Heart right ventricle (tissue), 16 donors: ENCODE results near the gene WFS1. TPM values are rescaled to one million over a fixed set of nuclear protein-coding genes. Genes with fewer than 3 reads are reported as not detected.

Source experiments
- ATAC-seq, 8 donors: fragments of 200-7000 bp; cut with Tn5 transposase; one replicate each; pipeline ENCODE4 v1.9.1; 2020; ENCODE audit warnings: mild to moderate bottlenecking in 8 of 8, moderate library complexity in 8 of 8, moderate number of reproducible peaks in 1 of 8
- DNase-seq, 2 donors: peaks; one replicate each; pipeline ENCODE4 v3.0.0-alpha.2; 2020
- H3K27ac ChIP-seq, 10 donors: fragments of 200-600 bp; sonication (generic) in 2 of 10; one replicate each; pipeline versions ENCODE4 v1.5.0 to v1.8.0; 2020 to 2022; ENCODE audit warnings: mild to moderate bottlenecking in 3 of 10
- H3K27me3 ChIP-seq, 7 donors: fragments of 200-600 bp; one replicate each; pipeline ENCODE4 v1.8.0; 2021 to 2022; ENCODE audit warnings: mild to moderate bottlenecking in 2 of 7
- H3K36me3 ChIP-seq, 9 donors: fragments of 200-600 bp; sonication (generic) in 1 of 9; one replicate each; pipeline versions ENCODE4 v1.5.0 to v1.8.0; 2020 to 2022; ENCODE audit warnings: mild to moderate bottlenecking in 2 of 9
- H3K4me1 ChIP-seq, 9 donors: fragments of 200-600 bp; sonication (generic) in 1 of 9; one replicate each; pipeline versions ENCODE4 v1.5.0 to v1.8.0; 2020 to 2022; ENCODE audit warnings: mild to moderate bottlenecking in 4 of 9
- H3K4me3 ChIP-seq, 10 donors: fragments of 200-600 bp; sonication (generic) in 2 of 10; one replicate each; pipeline versions ENCODE4 v1.5.0 to v1.8.0; 2020 to 2022; ENCODE audit warnings: mild to moderate bottlenecking in 7 of 10, moderate library complexity in 2 of 10
- H3K9me3 ChIP-seq, 11 donors: fragments of 200-600 bp in 10 of 11; sonication (generic) in 2 of 11; one replicate each; pipeline versions ENCODE4 v1.5.0 to v1.8.0; 2013 to 2022; ENCODE audit warnings: mild to moderate bottlenecking in 2 of 11, control low read depth in 1 of 11, moderate library complexity in 1 of 11
- CTCF ChIP-seq, 9 donors: fragments of 200-600 bp; sonication (generic) in 2 of 9; IDR thresholded peaks; one replicate each; pipeline versions ENCODE4 v1.5.0 to v1.8.0; 2021 to 2022; ENCODE audit warnings: antibody characterized with exemption in 9 of 9, mild to moderate bottlenecking in 5 of 9, moderate library complexity in 1 of 9
- WGBS, 2 donors: extraction: QIAGEN DNeasy Blood & Tissue Kit; methylation state at CpG; one replicate each; pipeline ENCODE4 v1.1.7; 2013; ENCODE audit warnings: inconsistent platforms in 1 of 2; 5-methylcytosine and 5-hydroxymethylcytosine counted together
- intact Hi-C, 10 donors: fragments of 100-400 bp; cut with DNase I; formaldehyde crosslinking; loops; one replicate each; pipeline versions ENCODE4 v1.11.1 to v1.14.2; 2022
- polyA plus RNA-seq, 2 donors: library from polyadenylated mRNA; stranded (reverse); fragments of 200-250 nt; gene quantifications; one replicate each; pipeline ENCODE4 v1.2.3, GENCODE V29; 2013
- total RNA-seq, 10 donors: library from RNA; stranded (reverse); fragmentation: NEBNext Ultra II Directional in 3 of 10; extraction: Animal tissue kit (Norgen Biotek cat#: 25700) in 3 of 10; gene quantifications; one replicate each; pipeline versions ENCODE4 v1.2.1 to v1.2.4, GENCODE V29; 2021 to 2023
- donor health status: Arrhythmogenic right ventricular cardiomyopathy.
- donor health status: ischemic (EF 13 %, LVEDD 7.1; RV severe dilation, severe dysfunction).
- donor health status: healthy with polysubstance abuse.
- donor health status: DM: no; HTN: yes; CAD: no.
- donor health status: DM: no; HTN: no; CAD: no.
- donor health status: ischemic (EF 25% LVEDD 6.9; RV normal size, moderate dysfunction).
- donor health status: ischemic (EF 25% LVEDD 5.7; RV mildly dilated, moderate dysfunction).
- donor health status: healthy.
- donor health status: DM: yes; HTN: yes; CAD: no.
- donor health status: Ischemic cardiomyopathy.
- donor health status: ischemic (EF 35%, LVEDD 5.7; RV mildly dilated, moderate dysfunction).
- donor health status: nonischemic (EF 11% LVEDD 7.7; RV severe dilation, severe dysfunction).
- donor health status: DM: yes; HTN: yes; CAD: no.
- donor health status: PGD.
- donor health status: ischemic (EF 29% LVEDD 5.4; RV normal size, mild dysfunction).
- donor health status: nonischemic (EF 23%, LVEDD 6.1; RV moderate dilation, normal function).

The WFS1 gene
- total and polyA plus RNA-seq, 12 donors: 35.0 to 119 (median 69.4) TPM

DNA sequence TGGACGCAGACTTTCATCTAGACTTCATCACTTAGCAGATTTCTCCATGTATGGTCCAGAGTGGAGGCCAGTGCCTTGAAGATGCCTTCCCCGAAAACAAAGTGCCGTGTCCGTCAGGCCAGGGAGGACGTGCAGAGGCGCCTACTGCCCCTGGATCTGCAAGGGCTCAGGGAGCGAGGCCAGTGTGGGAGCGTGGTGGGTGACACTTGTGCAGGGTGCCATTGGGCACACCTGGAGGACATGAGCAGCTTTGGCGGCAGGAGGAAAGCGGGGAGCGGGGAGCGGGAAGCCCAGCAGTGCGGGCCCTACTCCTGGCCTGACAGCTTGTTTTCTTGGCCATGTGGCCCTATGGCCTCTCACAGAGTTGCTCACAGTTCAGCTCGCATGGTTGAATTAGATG, 25.8 kb downstream of the WFS1 start:
- no peaks in the 10 kb centered on the region for H3K27me3 ChIP-seq
- no peaks in the 10 kb centered on the region for H3K9me3 ChIP-seq
- no peak overlapping the region for H3K27ac ChIP-seq
- 95 to 98% methylated on average over 14 of the region's 14 CpGs for whole genome bisulfite sequencing, 2 donors
- no peak overlapping the region for H3K4me3 ChIP-seq
- DNase-seq (no peak), ATAC-seq (no peak)
- H3K4me1 ChIP-seq: no peaks in the 10 kb centered on the region
- H3K36me3 ChIP-seq: peaks cover 0 to 92% (median 32%) of the 10 kb centered on the region in 9 donors
- no peak for TF ChIP-seq CTCF (IDR thresholded peaks at IDR 0.05)
- intact Hi-C loops: no loop called here

DNA sequence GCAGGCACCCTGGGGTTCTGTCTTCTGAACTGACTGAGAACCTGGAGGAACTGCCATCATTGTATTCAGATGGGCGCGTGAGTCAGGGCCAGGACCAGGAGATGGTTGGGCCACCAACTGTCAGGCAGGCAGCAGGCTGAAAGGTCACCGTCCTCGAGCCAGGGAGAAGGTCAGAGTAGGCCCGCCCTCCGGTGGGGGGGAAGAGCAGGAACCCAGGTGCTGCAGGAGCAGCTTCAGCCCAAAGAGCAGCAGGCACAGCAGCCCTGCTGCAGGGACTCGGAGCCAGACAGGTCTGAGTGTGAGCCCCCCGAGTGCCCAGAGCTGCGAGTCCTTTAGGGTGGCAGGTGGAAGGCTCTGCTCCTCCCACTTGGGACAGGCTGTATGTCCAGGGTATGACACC, 26.4 kb downstream of the WFS1 start:
- Histone ChIP-seq H3K27me3 (no peaks in the 10 kb centered on the region), H3K27ac (no peak overlapping the region), H3K4me3 (no peak overlapping the region), H3K4me1 (no peaks in the 10 kb centered on the region), H3K36me3 (peaks cover 0 to 92% (median 36%) of the 10 kb centered on the region in 9 donors), H3K9me3 (no peaks in the 10 kb centered on the region)
- ATAC-seq: no peak
- intact Hi-C loops: no loop called here
- no peak for DNase-seq
- TF ChIP-seq CTCF (IDR thresholded peaks at IDR 0.05): no peak
- WGBS, 2 donors: 88 to 94% methylated on average over 9 of the region's 9 CpGs

DNA sequence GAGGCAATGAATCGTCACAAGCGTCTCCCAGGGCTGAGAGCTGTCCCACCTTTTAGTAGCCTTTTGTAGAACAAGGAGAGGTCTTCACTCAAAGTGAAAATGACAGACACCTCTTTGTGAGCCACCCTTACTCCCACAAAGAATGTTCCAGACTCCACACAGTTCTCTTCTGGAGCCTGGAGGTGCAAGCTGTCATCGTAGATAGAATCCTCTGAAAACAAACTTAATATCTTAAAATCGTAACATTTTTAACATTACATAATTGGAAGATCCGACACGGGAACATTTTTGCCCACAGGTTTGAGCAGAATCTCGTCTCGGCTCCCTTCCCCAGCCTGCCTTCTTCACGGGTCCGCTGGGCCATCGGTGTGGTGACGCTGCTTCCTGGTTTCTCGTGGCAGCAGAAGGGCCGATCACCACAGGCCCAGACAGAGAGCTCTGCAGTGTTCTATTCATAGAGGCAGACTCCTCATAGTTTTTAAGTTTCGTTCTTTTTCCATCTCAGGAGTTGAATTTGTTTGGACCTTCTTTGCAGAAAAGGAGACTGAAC, 27.7 kb downstream of the WFS1 start:
- intact Hi-C loops: no loop called here
- no peaks in the 10 kb centered on the region for H3K9me3 ChIP-seq
- no peak overlapping the region for H3K4me3 ChIP-seq
- TF ChIP-seq CTCF (IDR thresholded peaks at IDR 0.05): no peak
- DNase-seq: no peak
- no peaks in the 10 kb centered on the region for H3K27me3 ChIP-seq
- H3K36me3 ChIP-seq: peaks cover 4 to 92% (median 42%) of the 10 kb centered on the region in 9 donors
- 90 to 91% methylated on average over 15 of the region's 15 CpGs for WGBS, 2 donors
- no peaks in the 10 kb centered on the region for H3K4me1 ChIP-seq
- H3K27ac ChIP-seq: no peak overlapping the region
- ATAC-seq: no peak

DNA sequence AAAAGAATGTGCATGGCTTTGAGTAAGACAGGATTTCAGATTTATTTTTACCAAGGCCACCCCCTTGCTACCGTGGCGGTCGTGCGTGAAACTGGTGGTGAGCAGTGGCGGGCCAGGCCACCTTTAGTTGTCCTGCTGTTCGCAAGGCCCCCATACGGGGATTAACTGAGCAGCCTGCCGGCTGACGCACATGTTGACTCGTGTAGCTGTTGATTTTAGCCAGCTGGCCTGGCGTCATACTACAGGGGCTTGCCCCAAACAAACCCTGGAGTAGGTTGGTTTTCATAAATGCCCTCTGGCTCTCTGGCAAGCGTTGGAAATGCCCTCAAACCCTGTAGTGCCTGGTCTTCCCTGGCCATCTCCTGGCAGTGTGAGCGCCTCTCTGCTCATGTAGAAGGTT, 28.4 kb downstream of the WFS1 start:
- no peaks in the 10 kb centered on the region for H3K27me3 ChIP-seq
- no peak for DNase-seq
- TF ChIP-seq CTCF (IDR thresholded peaks at IDR 0.05): no peak
- intact Hi-C loops: no loop called here
- no peaks in the 10 kb centered on the region for H3K9me3 ChIP-seq
- no peak overlapping the region for H3K27ac ChIP-seq
- H3K36me3 ChIP-seq: peaks cover 4 to 92% (median 44%) of the 10 kb centered on the region in 9 donors
- H3K4me1 ChIP-seq: no peaks in the 10 kb centered on the region
- WGBS, 2 donors: 85 to 86% methylated on average over 13 of the region's 13 CpGs
- H3K4me3 ChIP-seq: no peak overlapping the region
- no peak for ATAC-seq
